ENCODE results near the gene CDC123.

GRCh38 chr10:12237265-12238220, 41.6 kb downstream of the CDC123 start:
- TF ChIP-seq POLR2A (IDR thresholded peaks at IDR 0.05; ENCODE audit: borderline replicate concordance, extremely low read depth, insufficient read depth, insufficient read length) (no peak), YY1 (IDR thresholded peaks at IDR 0.05; ENCODE audit: extremely low read depth, insufficient replicate concordance, low read depth, low read length) (no peak), JUND (IDR thresholded peaks at IDR 0.05) (no peak), EZH2 (IDR thresholded peaks at IDR 0.05) (no peak), POLR2AphosphoS5 (IDR thresholded peaks at IDR 0.05; ENCODE audit: low read depth, low read length) (no peak), SIN3A (IDR thresholded peaks at IDR 0.05; ENCODE audit: low read depth) (no peak)
- TF ChIP-seq, protein P1, sequence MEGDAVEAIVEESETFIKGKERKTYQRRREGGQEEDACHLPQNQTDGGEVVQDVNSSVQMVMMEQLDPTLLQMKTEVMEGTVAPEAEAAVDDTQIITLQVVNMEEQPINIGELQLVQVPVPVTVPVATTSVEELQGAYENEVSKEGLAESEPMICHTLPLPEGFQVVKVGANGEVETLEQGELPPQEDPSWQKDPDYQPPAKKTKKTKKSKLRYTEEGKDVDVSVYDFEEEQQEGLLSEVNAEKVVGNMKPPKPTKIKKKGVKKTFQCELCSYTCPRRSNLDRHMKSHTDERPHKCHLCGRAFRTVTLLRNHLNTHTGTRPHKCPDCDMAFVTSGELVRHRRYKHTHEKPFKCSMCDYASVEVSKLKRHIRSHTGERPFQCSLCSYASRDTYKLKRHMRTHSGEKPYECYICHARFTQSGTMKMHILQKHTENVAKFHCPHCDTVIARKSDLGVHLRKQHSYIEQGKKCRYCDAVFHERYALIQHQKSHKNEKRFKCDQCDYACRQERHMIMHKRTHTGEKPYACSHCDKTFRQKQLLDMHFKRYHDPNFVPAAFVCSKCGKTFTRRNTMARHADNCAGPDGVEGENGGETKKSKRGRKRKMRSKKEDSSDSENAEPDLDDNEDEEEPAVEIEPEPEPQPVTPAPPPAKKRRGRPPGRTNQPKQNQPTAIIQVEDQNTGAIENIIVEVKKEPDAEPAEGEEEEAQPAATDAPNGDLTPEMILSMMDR (IDR thresholded peaks at IDR 0.05 in 2 of 3, conservative IDR thresholded peaks at IDR 0.05 in 1 of 3; ENCODE audit: borderline replicate concordance in 1 of 3, insufficient read depth in 1 of 3, low read depth in 2 of 3, low read length in 2 of 3): no peak
- TF ChIP-seq, protein P2, sequence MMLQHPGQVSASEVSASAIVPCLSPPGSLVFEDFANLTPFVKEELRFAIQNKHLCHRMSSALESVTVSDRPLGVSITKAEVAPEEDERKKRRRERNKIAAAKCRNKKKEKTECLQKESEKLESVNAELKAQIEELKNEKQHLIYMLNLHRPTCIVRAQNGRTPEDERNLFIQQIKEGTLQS (IDR thresholded peaks at IDR 0.05): no peak
- TF ChIP-seq, protein P3, sequence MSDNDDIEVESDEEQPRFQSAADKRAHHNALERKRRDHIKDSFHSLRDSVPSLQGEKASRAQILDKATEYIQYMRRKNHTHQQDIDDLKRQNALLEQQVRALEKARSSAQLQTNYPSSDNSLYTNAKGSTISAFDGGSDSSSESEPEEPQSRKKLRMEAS (IDR thresholded peaks at IDR 0.05): no peak
- TF ChIP-seq, protein P4, sequence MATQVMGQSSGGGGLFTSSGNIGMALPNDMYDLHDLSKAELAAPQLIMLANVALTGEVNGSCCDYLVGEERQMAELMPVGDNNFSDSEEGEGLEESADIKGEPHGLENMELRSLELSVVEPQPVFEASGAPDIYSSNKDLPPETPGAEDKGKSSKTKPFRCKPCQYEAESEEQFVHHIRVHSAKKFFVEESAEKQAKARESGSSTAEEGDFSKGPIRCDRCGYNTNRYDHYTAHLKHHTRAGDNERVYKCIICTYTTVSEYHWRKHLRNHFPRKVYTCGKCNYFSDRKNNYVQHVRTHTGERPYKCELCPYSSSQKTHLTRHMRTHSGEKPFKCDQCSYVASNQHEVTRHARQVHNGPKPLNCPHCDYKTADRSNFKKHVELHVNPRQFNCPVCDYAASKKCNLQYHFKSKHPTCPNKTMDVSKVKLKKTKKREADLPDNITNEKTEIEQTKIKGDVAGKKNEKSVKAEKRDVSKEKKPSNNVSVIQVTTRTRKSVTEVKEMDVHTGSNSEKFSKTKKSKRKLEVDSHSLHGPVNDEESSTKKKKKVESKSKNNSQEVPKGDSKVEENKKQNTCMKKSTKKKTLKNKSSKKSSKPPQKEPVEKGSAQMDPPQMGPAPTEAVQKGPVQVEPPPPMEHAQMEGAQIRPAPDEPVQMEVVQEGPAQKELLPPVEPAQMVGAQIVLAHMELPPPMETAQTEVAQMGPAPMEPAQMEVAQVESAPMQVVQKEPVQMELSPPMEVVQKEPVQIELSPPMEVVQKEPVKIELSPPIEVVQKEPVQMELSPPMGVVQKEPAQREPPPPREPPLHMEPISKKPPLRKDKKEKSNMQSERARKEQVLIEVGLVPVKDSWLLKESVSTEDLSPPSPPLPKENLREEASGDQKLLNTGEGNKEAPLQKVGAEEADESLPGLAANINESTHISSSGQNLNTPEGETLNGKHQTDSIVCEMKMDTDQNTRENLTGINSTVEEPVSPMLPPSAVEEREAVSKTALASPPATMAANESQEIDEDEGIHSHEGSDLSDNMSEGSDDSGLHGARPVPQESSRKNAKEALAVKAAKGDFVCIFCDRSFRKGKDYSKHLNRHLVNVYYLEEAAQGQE (IDR thresholded peaks at IDR 0.05; ENCODE audit: low read depth): no peak

Data from HCT116 (cell line).